GM19351 (cell line): ENCODE results near the gene MARCOL.
A peak's percentile ranks its signal among the peaks of the same experiment; 100 is the strongest.
"Not testable (repeated sequence)": the region's sequence is repeated elsewhere in the genome, so short reads cannot be mapped to it uniquely, and the experiment has no call there.

Source experiments
- ATAC-seq: cut with Tn5 transposase; IDR thresholded peaks from one replicate; pipeline ENCODE4 v1.9.1; 2021; ENCODE audit warnings: mild to moderate bottlenecking, moderate library complexity; ENCODE audit not compliant: unreplicated experiment

The MARCOL gene

DNA sequence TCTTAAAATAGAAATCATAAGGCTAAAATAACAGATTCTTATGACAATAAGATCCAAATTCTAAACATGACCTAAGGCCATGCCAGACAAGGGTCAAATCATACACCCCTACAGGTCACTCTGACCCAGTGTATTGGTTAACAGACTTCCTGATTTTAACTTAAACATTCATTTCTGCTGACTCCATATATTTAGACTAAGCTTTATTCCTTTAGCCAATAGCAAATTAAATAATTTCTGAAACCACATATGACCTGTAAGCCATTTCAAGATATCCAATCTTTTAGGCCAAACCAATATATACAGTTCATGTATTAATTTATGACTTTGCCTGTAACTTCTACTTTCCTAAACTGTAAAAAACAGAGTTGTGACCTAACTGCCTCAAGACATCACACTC is 22.9 kb downstream of the MARCOL start:
- ATAC-seq, result no peak

DNA sequence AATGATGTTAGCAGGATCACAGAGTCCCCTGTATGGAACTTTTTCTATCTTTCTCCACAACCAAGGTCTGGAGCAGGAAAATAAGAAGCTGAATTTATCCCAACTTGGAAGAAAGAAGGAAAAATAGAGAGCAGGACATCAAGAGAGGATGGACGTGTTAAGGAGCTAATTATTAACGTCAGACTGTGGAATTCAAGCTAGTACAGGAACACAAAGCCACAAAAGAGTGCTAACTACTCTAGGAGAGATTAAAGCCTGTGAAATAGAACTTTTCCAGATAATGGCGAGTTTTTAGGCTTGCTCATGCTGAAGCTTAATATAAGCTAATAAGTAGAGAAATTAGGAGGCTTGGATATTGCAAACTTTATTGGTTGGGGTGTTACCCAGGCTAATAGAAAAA is 29.6 kb downstream of the MARCOL start:
- no peak for ATAC-seq

DNA sequence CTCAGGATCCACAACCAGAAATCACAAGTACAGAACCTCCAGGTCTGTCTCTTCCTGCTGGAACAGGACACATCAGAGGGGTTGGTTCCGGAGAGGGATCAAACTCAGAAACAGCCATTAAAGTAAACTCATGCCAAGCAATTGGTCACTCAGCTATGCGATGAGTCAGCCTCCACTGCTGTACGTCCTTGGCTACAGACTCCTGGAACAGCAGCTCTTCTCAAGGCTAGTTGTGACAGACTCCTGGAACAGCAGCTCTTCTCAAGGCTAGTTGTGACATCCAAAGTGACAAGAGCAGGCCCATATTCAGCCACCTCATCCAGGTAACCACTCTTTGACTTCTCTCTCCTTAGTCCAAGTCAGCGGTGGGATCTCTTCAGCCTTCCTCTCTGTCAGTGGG is 30.2 kb downstream of the MARCOL start, which contains the start of gene SPINK13:
Gene SPINK13 (plus strand): TSS at position 229 of the 400 bp plus-strand sequence. CDS start 1,279 bp downstream, outside the sequence.
- no peak for ATAC-seq

DNA sequence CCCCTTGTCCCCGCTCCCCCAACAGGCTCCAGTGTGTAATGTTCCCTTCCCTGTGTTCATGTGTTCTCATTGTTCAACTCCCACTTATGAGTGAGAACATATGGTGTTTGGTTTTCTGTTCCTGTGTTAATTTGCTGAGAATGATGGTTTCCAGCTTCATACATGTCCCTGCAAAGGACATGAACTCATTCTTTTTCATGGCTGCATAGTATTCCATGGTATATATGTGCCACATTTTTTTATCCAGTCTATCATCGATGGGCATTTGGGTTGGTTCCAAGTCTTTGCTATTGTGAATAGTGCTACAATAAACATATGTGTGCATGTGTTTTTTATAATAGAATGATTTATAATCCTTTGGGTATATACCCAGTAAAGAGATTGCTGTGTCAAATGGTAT is 36.8 kb downstream of the MARCOL start:
- not testable (repeated sequence) for ATAC-seq

GRCh38 chr5:148280893-148281292 is 42.6 kb downstream of the MARCOL start:
- ATAC-seq, result not testable (repeated sequence)

GRCh38 chr5:148281336-148281735 is 43.0 kb downstream of the MARCOL start:
- ATAC-seq, result not testable (repeated sequence)

DNA sequence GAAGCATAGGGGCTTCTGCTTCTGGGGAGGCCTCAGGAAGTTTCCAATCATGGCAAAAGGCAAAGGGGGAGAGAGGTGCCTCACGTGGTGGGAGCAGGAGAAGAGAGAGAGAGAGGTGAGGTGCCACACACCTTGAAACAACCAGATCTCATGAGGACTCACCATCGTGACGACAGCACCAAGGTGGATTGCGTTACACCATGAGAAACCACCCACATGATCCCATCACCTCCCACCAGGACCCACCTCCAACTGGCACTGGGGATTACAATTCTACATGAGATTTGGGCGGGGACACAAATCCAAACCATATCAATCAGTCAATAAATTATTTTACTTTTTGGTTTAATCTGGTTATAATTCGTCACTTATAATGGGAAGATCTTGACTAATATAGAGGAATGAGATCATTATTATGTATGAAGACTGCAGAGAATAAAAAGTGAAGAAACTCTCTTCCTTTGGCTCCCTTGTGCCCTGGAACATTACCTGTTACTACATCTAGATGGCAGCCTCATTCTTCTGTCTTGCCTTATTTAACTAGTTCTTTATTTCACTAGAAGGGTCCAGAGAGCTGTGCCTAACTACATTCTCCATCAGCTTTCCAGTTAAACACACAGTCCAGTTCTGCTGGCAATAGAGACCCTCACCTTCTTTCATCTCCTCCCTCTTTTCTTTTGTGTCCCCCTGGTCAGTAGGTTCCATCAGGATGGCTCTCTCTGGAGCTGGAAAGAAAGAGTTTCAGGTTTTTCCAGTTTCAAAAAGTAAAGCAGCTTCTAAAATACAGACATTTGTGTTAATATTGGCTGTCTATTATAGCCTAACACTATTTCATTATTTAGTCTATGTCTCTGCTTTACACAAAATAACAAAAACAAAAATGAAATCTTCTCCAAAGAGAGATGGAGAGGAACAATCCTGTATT is 52.2 kb downstream of the MARCOL start:
- ATAC-seq, result peak; percentile 62
